H1 (cell line): Measurements from ENCODE around the gene CNTD1. TPM values are rescaled to one million over a fixed set of nuclear protein-coding genes. Genes with fewer than 3 reads are reported as not detected.

Experiments used
- EP300 ChIP-seq, 2 experiments: IDR thresholded peaks; 1 replicate in 1 of 2; 2 replicates in 1 of 2; pipeline ENCODE4 v1.6.1; 2011 to 2012; ENCODE audit warnings: low read depth in 2 of 2, low read length in 2 of 2, mild to moderate bottlenecking in 2 of 2, borderline replicate concordance in 1 of 2, inconsistent platforms in 1 of 2, moderate library complexity in 1 of 2
- KDM5A ChIP-seq: fragments of 200-600 bp; IDR thresholded peaks from 2 replicates; pipeline ENCODE4 v1.7.1; 2012; ENCODE audit warnings: mild to moderate bottlenecking, low read length, inconsistent platforms, mixed read lengths
- RFX5 ChIP-seq: IDR thresholded peaks from 2 replicates; pipeline ENCODE4 v1.6.1; 2011; ENCODE audit warnings: low read depth, low read length, improper control_type of control experiment, borderline replicate concordance
- polyA plus RNA-seq, 7 experiments: library from polyadenylated mRNA; depleted of rRNA in 3 of 7; stranded (reverse) in 5 of 7; unstranded in 2 of 7; fragments of >200 nt in 5 of 7; fragments of 200-250 nt in 2 of 7; gene quantifications; 1 replicate in 5 of 7; 2 replicates in 1 of 7; 4 replicates in 1 of 7; pipeline versions ENCODE4 v1.2.1 to v1.2.3, GENCODE V29; 2011 to 2013; ENCODE audit warnings: missing spikeins in 2 of 7, mixed read lengths in 2 of 7
- total RNA-seq: library from RNA; stranded (reverse); fragmentation: NEBNext Ultra II Directional; extraction: Animal tissue kit (Norgen Biotek cat#: 25700); gene quantifications from 2 replicates; pipeline ENCODE4 v1.2.1, GENCODE V29; 2021

Gene CNTD1
- total and polyA plus RNA-seq, 2 of the 8 experiments (the other 6 are each of a cell fraction or from before 2014, with no cell fraction given) = not detected

DNA sequence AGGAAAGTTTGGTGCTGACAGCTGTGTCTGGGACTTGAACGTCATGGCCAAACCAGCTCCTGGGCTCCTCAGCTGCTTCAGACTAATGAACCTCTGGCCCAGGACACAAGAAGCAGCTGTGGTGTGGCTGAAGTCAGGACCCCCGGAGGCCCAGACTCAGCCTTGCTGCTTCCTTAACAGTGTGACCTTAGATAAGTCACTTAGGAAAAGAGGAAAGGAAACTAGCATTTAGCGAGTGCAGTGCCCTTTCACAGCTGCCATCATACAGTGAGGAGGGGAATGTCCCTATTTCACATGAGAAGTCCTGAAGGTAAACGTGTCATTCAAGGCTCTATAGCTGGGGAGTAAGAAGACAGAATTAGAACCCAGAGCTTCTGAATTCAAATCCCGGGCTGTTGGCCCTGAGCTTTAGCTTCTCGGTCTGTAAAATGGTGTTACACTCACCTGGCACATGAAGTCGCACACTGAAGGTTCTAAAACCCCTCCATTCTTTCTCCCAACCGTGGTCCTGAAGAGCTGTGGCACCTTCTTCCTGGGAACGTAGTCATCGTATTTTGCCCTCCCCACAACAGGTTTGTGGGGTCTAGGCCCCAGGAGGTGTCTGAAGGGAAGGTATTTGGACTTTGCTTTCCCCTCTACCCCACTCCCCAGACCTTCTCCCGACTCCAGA lies 38.5 kb upstream of the CNTD1 start (continued):
- no peak for TF ChIP-seq RFX5
- no peak for TF ChIP-seq KDM5A
- no peak for TF ChIP-seq EP300 (IDR thresholded peaks at IDR 0.05; ENCODE audit: borderline replicate concordance in 1 of 2, low read depth in 2 of 2, low read length in 2 of 2)
